B cell (primary cell): ENCODE results near the gene USP12. TPM values are rescaled to one million over a fixed set of nuclear protein-coding genes. Genes with fewer than 3 reads are reported as not detected.

Experiments used
- ATAC-seq: fragments of 200-7000 bp; cut with Tn5 transposase; one replicate; pipeline ENCODE4 v1.10.0; 2021; ENCODE audit warnings: low read depth, mild to moderate bottlenecking, moderate number of reproducible peaks, moderate library complexity
- CTCF ChIA-PET: fragments of 350-600 bp; sonication (Branson Sonifier 250); formaldehyde crosslinking; loops from one replicate; lab custom pipeline; 2021; ENCODE audit warnings: antibody characterized with exemption, inconsistent platforms; lab: Charles Lee
- POLR2A ChIA-PET: fragments of 350-600 bp; sonication (Branson Sonifier 250); formaldehyde crosslinking; loops from one replicate; lab custom pipeline; 2021; ENCODE audit warnings: antibody characterized with exemption; lab: Charles Lee
- DNase-seq: peaks from one replicate; pipeline ENCODE4 v3.0.0; 2013
- H2AFZ ChIP-seq: 2 replicates; pipeline ENCODE4 v1.6.1; 2012; ENCODE audit warnings: mild to moderate bottlenecking, low read depth, low read length; ENCODE audit not compliant: insufficient read depth, poor library complexity, severe bottlenecking
- H3K27ac ChIP-seq, 2 donors: 1 replicate in 1 of 2; 2 replicates in 1 of 2; pipeline ENCODE4 v1.5.1; 2012 to 2013; ENCODE audit warnings: low read length in 2 of 2, mild to moderate bottlenecking in 2 of 2, moderate library complexity in 1 of 2
- H3K27me3 ChIP-seq, 4 experiments: fragments of 200-600 bp in 1 of 4; sonication (generic) in 1 of 4; replicated peaks in 1 of 4; 1 replicate in 2 of 4; 2 replicates in 2 of 4; pipeline versions ENCODE4 v1.6.1 to v1.7.0; 2013 to 2016; ENCODE audit warnings: low read length in 3 of 4, mild to moderate bottlenecking in 2 of 4, mixed read lengths in 1 of 4, moderate library complexity in 1 of 4; ENCODE audit not compliant: insufficient read depth in 4 of 4, control insufficient read depth in 3 of 4; ENCODE audit errors: control extremely low read depth in 1 of 4
- H3K36me3 ChIP-seq, 2 experiments: replicated peaks in 1 of 2; 1 replicate in 1 of 2; 2 replicates in 1 of 2; pipeline versions ENCODE4 v1.6.1 to v1.7.1; 2013; ENCODE audit warnings: low read length in 1 of 2; ENCODE audit not compliant: insufficient read depth in 2 of 2, control insufficient read depth in 1 of 2; ENCODE audit errors: control extremely low read depth in 1 of 2, extremely low read depth in 1 of 2
- H3K4me1 ChIP-seq, 2 donors: fragments of 200-600 bp in 1 of 2; sonication (generic) in 1 of 2; 1 replicate in 1 of 2; 2 replicates in 1 of 2; pipeline versions ENCODE4 v1.5.1 to v1.6.1; 2013 to 2017; ENCODE audit warnings: low read length in 2 of 2; ENCODE audit not compliant: control insufficient read depth in 2 of 2, insufficient read depth in 2 of 2
- H3K4me2 ChIP-seq: replicated peaks from 2 replicates; pipeline ENCODE3; 2012; ENCODE audit warnings: mild to moderate bottlenecking, low read depth, low read length; ENCODE audit not compliant: poor library complexity, severe bottlenecking
- H3K4me3 ChIP-seq, 5 experiments: fragments of 200-600 bp in 1 of 5; sonication (generic) in 1 of 5; 1 replicate in 3 of 5; 2 replicates in 2 of 5; pipeline versions ENCODE4 v1.5.1 to v1.7.0; 2011 to 2016; ENCODE audit warnings: low read length in 4 of 5, mild to moderate bottlenecking in 4 of 5, low read depth in 2 of 5, control low read depth in 1 of 5, moderate library complexity in 1 of 5; ENCODE audit not compliant: insufficient read depth in 1 of 5; ENCODE audit errors: control extremely low read depth in 1 of 5, extremely low read depth in 1 of 5
- H3K79me2 ChIP-seq: fragments of 200-600 bp; sonication (generic); one replicate; pipeline ENCODE4 v1.6.0; 2016; ENCODE audit warnings: low read length; ENCODE audit not compliant: control insufficient read depth, insufficient read depth
- H3K9ac ChIP-seq: fragments of 200-600 bp; sonication (generic); 2 replicates; pipeline ENCODE4 v1.6.1; 2017; ENCODE audit warnings: mild to moderate bottlenecking, low read length, moderate library complexity
- H3K9me3 ChIP-seq, 3 donors: one replicate each; pipeline versions ENCODE4 v1.6.1 to v1.7.1; 2013; ENCODE audit warnings: low read length in 2 of 3; ENCODE audit not compliant: control insufficient read depth in 2 of 3, insufficient read depth in 1 of 3; ENCODE audit errors: control extremely low read depth in 1 of 3
- H4K20me1 ChIP-seq: 2 replicates; pipeline ENCODE4 v1.6.0; 2012; ENCODE audit warnings: mild to moderate bottlenecking, low read length; ENCODE audit not compliant: insufficient read depth, control insufficient read depth, poor library complexity, severe bottlenecking
- H3K27ac Mint-ChIP-seq: one replicate; pipeline ENCODE4 v1.8.0; 2021; ENCODE audit warnings: mixed read lengths
- H3K27me3 Mint-ChIP-seq: one replicate; pipeline ENCODE4 v1.8.0; 2021; ENCODE audit warnings: mixed read lengths
- H3K4me1 Mint-ChIP-seq: one replicate; pipeline ENCODE4 v1.8.0; 2021; ENCODE audit warnings: mixed read lengths
- H3K4me3 Mint-ChIP-seq: one replicate; pipeline ENCODE4 v1.8.0; 2021; ENCODE audit warnings: mixed read lengths
- H3K9me3 Mint-ChIP-seq: one replicate; pipeline ENCODE4 v1.8.0; 2022; ENCODE audit warnings: mixed read lengths; ENCODE audit not compliant: insufficient read depth
- EZH2 ChIP-seq: IDR thresholded peaks from 2 replicates; pipeline ENCODE4 v1.6.1; 2012; ENCODE audit warnings: borderline replicate concordance, low read depth, mild to moderate bottlenecking, moderate library complexity, low read length; ENCODE audit not compliant: insufficient read depth, poor library complexity, severe bottlenecking
- WGBS: methylation state at CpG from one replicate; pipeline ENCODE4 v1.1.5; 2013; ENCODE audit warnings: missing lambda C conversion rate; ENCODE audit not compliant: insufficient coverage; 5-methylcytosine and 5-hydroxymethylcytosine counted together
- intact Hi-C: fragments of 100-400 bp; cut with micrococcal nuclease; formaldehyde crosslinking; loops from one replicate; pipeline ENCODE4 v1.10.0; 2022
- polyA plus RNA-seq: library from polyadenylated mRNA; depleted of rRNA; stranded (reverse); fragments of >200 nt; gene quantifications from 2 replicates; pipeline ENCODE4 v1.2.3, GENCODE V29; 2012
- total RNA-seq, 2 donors: library from RNA; stranded (reverse); fragments of 120-200 nt in 1 of 2; gene quantifications; 1 replicate in 1 of 2; 2 replicates in 1 of 2; pipeline versions ENCODE4 v1.2.3 to v1.2.4, GENCODE V29; 2013 to 2022
- TF ChIP-seq, protein P1 (sequence below): fragments of 200-600 bp; IDR thresholded peaks from one replicate; pipeline ENCODE4 v1.8.0; 2022; ENCODE audit warnings: antibody characterized with exemption, mild to moderate bottlenecking

The USP12 gene
- total and polyA plus RNA-seq, 2 donors (not counting 1 experiment from before 2014, with no cell fraction given): 21.7 to 46.3 TPM

DNA sequence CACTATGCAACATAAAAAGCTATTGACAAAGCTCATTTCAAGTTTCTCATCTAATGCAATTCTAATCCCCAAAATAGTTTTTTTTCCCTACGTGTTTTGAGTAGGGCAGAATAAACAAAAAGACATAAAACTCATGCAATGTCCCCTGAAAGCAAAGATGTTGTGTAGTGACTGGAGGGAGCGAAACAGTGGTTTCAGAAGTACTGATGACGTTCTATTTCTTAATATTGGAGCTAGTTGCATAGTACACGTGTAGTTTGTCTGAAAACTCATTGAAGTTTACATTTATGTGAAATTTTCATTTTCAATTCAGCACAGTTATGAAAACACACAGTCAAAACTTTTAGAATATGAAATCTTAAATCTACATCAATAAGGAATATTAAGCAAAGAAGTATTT lies 31.6 kb downstream of the USP12 start:
- ChIA-PET POLR2A (no interaction called here), CTCF (no interaction called here)
- Histone ChIP-seq H3K4me1 (peaks cover 0 to 10% of the 10 kb centered on the region in 2 donors), H3K9me3 (peaks cover 1 to 14% (median 7%) of the 10 kb centered on the region in 3 donors), H2AFZ (no peak overlapping the region), H3K9ac (no peak overlapping the region), H3K36me3 (no peaks in the 10 kb centered on the region), H3K27ac (no peak overlapping the region), H3K27me3 (no peaks in the 10 kb centered on the region), H3K4me2 (no peak overlapping the region), H4K20me1 (peaks cover 73% of the 10 kb centered on the region), H3K79me2 (peaks cover 98% of the 10 kb centered on the region), H3K4me3 (no peak overlapping the region)
- H3K9me3 Mint-ChIP-seq: peaks cover 2% of the 10 kb centered on the region
- DNase-seq: no peak
- TF ChIP-seq, protein P1, sequence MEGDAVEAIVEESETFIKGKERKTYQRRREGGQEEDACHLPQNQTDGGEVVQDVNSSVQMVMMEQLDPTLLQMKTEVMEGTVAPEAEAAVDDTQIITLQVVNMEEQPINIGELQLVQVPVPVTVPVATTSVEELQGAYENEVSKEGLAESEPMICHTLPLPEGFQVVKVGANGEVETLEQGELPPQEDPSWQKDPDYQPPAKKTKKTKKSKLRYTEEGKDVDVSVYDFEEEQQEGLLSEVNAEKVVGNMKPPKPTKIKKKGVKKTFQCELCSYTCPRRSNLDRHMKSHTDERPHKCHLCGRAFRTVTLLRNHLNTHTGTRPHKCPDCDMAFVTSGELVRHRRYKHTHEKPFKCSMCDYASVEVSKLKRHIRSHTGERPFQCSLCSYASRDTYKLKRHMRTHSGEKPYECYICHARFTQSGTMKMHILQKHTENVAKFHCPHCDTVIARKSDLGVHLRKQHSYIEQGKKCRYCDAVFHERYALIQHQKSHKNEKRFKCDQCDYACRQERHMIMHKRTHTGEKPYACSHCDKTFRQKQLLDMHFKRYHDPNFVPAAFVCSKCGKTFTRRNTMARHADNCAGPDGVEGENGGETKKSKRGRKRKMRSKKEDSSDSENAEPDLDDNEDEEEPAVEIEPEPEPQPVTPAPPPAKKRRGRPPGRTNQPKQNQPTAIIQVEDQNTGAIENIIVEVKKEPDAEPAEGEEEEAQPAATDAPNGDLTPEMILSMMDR: no peak
- TF ChIP-seq EZH2: no peak
- peaks cover 41% of the 10 kb centered on the region for H3K4me1 Mint-ChIP-seq
- no peak overlapping the region for H3K4me3 Mint-ChIP-seq
- intact Hi-C loops: no loop called here
- no peak overlapping the region for H3K27ac Mint-ChIP-seq
- WGBS: no CpG with 5 or more reads among the region's 4 CpGs
- H3K27me3 Mint-ChIP-seq: no peaks in the 10 kb centered on the region
- no peak for ATAC-seq

DNA sequence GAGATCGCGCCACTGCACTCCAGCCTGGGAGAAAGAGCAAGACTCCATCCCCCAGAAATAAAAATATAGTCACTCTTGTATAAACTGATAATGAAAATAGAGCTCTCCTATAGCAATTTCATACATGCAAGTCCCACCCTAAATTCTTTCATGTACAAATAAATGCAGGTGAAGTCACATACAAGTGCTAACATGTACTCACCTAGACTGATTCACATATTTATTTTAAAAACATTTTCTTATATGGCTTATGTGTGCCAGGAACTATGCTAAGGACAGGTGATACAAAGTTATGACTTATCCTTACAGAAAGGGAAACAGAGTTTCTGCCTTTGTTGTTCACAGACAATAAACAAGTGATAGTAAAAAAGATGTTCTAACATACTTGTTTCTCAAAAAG lies 32.0 kb downstream of the USP12 start:
- ChIA-PET POLR2A (no interaction called here), CTCF (no interaction called here)
- Histone ChIP-seq H3K27me3 (no peaks in the 10 kb centered on the region), H4K20me1 (peaks cover 75% of the 10 kb centered on the region), H3K9me3 (peaks cover 1 to 14% (median 7%) of the 10 kb centered on the region in 3 donors), H2AFZ (no peak overlapping the region), H3K4me2 (no peak overlapping the region), H3K79me2 (peaks cover 98% of the 10 kb centered on the region), H3K4me3 (no peak overlapping the region), H3K27ac (no peak overlapping the region), H3K36me3 (no peaks in the 10 kb centered on the region), H3K9ac (no peak overlapping the region), H3K4me1 (peaks cover 3 to 10% of the 10 kb centered on the region in 2 donors)
- DNase-seq (no peak), ATAC-seq (no peak)
- Mint-ChIP-seq H3K9me3 (peaks cover 2% of the 10 kb centered on the region), H3K4me1 (peaks cover 44% of the 10 kb centered on the region), H3K4me3 (no peak overlapping the region), H3K27me3 (no peaks in the 10 kb centered on the region), H3K27ac (no peak overlapping the region)
- WGBS: no CpG with 5 or more reads among the region's 2 CpGs
- TF ChIP-seq, protein P1: no peak
- TF ChIP-seq EZH2: no peak
- intact Hi-C loops: no loop called here
